ENCODE data around the gene CTU1. TPM values are rescaled to one million over a fixed set of nuclear protein-coding genes. Genes with fewer than 3 reads are reported as not detected.

The CTU1 gene
- total and polyA plus RNA-seq, 10 of the 15 experiments (the other 5 are each of a cell fraction or from before 2014, with no cell fraction given): 0.02 to 10.5 (median 3.0) TPM; not detected in 1

DNA sequence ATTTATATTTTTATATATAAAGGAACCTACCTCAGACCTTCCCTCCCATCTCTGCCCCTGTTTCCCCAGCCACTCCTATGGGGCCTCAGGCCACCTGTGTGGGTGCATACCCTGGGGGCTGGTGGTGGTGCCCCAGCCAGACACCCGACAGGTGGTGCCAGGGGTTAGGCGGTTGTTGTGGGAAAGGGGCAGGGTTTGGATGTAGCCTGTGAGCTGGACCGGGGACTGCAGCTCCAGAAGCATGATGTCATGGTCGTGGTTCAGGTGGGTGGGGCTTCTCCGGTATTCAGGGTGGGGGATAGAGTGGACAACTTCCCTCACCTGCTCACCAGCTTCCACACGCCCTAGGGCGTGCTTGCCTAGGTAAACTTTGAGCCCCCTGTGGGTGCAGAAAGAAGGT is 48.5 kb downstream of the CTU1 start:
- no peak overlapping the region for H3K27ac ChIP-seq (ENCODE audit: control insufficient read depth, insufficient read depth)
- no peaks in the 10 kb centered on the region for H4K20me1 ChIP-seq (ENCODE audit: control insufficient read depth, insufficient read depth)
- no peak for FAIRE-seq
- 12% methylated on average over 7 of the region's 7 CpGs for WGBS (ENCODE audit: insufficient coverage, insufficient replicate concordance, low lambda C conversion rate, missing lambda C conversion rate)
- H3K4me3 ChIP-seq: no peak overlapping the region
- H3K4me2 ChIP-seq (ENCODE audit: control insufficient read depth, insufficient read depth): no peak overlapping the region
- no peaks in the 10 kb centered on the region for H3K36me3 ChIP-seq (ENCODE audit: control insufficient read depth in 2 of 2, insufficient read depth in 2 of 2, low read length in 1 of 2)
- CTCF ChIA-PET: no interaction called here
- no peaks in the 10 kb centered on the region for H3K27me3 ChIP-seq (replicated peaks in 1 of 2; ENCODE audit: control insufficient read depth in 2 of 2, insufficient read depth in 2 of 2, low read length in 1 of 2)
- H3K9me3 ChIP-seq (replicated peaks; ENCODE audit: control insufficient read depth, insufficient read depth, low read length): no peaks in the 10 kb centered on the region
- H3K4me1 ChIP-seq (ENCODE audit: control insufficient read depth, insufficient read depth, low read length): no peaks in the 10 kb centered on the region
- DNase-seq (ENCODE audit: low read depth, low spot score): no peak
- SMC1A ChIA-PET (ENCODE audit: uncharacterized antibody, unreplicated experiment): no interaction called here
- BruUV-seq (replicated peaks): no TSS peak
- RAD21 ChIA-PET (ENCODE audit: unreplicated experiment): no interaction called here
- no peak for ATAC-seq
- POLR2A ChIA-PET: no interaction called here
- in situ Hi-C loops (cut with MboI) (no loop called here), intact Hi-C loops (cut with micrococcal nuclease; ENCODE audit: unreplicated experiment) (no loop called here)
- H3K79me2 ChIP-seq (ENCODE audit: control insufficient read depth, insufficient read depth, low read length): no peaks in the 10 kb centered on the region
- H3K9ac ChIP-seq (ENCODE audit: control insufficient read depth, insufficient read depth, low read length): no peak overlapping the region
- no peak overlapping the region for H2AFZ ChIP-seq (ENCODE audit: control insufficient read depth, low read depth, low read length)
- TF ChIP-seq SMARCA5 (IDR thresholded peaks at IDR 0.05) (no peak), BCL11A (IDR thresholded peaks at IDR 0.05; ENCODE audit: low read depth, low read length) (no peak), KAT2A (conservative IDR thresholded peaks at IDR 0.05; ENCODE audit: control insufficient read depth, low read depth, low read length) (no peak), SRF (IDR thresholded peaks at IDR 0.05; ENCODE audit: low read depth in 2 of 2, low read length in 2 of 2) (no peak), MAX (IDR thresholded peaks at IDR 0.05; ENCODE audit: low read depth, low read length) (no peak), NBN (IDR thresholded peaks at IDR 0.05) (no peak), LARP7 (IDR thresholded peaks at IDR 0.05) (no peak), RB1 (IDR thresholded peaks at IDR 0.05; ENCODE audit: borderline replicate concordance) (no peak), ZBTB33 (IDR thresholded peaks at IDR 0.05) (no peak), SUPT20H (IDR thresholded peaks at IDR 0.05; ENCODE audit: borderline replicate concordance, control insufficient read depth, low read depth, low read length) (no peak), JUND (IDR thresholded peaks at IDR 0.05; ENCODE audit: low read depth, low read length) (no peak)
- TF ChIP-seq, protein P1, sequence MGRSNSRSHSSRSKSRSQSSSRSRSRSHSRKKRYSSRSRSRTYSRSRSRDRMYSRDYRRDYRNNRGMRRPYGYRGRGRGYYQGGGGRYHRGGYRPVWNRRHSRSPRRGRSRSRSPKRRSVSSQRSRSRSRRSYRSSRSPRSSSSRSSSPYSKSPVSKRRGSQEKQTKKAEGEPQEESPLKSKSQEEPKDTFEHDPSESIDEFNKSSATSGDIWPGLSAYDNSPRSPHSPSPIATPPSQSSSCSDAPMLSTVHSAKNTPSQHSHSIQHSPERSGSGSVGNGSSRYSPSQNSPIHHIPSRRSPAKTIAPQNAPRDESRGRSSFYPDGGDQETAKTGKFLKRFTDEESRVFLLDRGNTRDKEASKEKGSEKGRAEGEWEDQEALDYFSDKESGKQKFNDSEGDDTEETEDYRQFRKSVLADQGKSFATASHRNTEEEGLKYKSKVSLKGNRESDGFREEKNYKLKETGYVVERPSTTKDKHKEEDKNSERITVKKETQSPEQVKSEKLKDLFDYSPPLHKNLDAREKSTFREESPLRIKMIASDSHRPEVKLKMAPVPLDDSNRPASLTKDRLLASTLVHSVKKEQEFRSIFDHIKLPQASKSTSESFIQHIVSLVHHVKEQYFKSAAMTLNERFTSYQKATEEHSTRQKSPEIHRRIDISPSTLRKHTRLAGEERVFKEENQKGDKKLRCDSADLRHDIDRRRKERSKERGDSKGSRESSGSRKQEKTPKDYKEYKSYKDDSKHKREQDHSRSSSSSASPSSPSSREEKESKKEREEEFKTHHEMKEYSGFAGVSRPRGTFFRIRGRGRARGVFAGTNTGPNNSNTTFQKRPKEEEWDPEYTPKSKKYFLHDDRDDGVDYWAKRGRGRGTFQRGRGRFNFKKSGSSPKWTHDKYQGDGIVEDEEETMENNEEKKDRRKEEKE (IDR thresholded peaks at IDR 0.05): no peak
- TF ChIP-seq, protein P2, sequence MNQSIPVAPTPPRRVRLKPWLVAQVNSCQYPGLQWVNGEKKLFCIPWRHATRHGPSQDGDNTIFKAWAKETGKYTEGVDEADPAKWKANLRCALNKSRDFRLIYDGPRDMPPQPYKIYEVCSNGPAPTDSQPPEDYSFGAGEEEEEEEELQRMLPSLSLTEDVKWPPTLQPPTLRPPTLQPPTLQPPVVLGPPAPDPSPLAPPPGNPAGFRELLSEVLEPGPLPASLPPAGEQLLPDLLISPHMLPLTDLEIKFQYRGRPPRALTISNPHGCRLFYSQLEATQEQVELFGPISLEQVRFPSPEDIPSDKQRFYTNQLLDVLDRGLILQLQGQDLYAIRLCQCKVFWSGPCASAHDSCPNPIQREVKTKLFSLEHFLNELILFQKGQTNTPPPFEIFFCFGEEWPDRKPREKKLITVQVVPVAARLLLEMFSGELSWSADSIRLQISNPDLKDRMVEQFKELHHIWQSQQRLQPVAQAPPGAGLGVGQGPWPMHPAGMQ (IDR thresholded peaks at IDR 0.05; ENCODE audit: borderline replicate concordance): no peak
- TF ChIP-seq, protein P3, sequence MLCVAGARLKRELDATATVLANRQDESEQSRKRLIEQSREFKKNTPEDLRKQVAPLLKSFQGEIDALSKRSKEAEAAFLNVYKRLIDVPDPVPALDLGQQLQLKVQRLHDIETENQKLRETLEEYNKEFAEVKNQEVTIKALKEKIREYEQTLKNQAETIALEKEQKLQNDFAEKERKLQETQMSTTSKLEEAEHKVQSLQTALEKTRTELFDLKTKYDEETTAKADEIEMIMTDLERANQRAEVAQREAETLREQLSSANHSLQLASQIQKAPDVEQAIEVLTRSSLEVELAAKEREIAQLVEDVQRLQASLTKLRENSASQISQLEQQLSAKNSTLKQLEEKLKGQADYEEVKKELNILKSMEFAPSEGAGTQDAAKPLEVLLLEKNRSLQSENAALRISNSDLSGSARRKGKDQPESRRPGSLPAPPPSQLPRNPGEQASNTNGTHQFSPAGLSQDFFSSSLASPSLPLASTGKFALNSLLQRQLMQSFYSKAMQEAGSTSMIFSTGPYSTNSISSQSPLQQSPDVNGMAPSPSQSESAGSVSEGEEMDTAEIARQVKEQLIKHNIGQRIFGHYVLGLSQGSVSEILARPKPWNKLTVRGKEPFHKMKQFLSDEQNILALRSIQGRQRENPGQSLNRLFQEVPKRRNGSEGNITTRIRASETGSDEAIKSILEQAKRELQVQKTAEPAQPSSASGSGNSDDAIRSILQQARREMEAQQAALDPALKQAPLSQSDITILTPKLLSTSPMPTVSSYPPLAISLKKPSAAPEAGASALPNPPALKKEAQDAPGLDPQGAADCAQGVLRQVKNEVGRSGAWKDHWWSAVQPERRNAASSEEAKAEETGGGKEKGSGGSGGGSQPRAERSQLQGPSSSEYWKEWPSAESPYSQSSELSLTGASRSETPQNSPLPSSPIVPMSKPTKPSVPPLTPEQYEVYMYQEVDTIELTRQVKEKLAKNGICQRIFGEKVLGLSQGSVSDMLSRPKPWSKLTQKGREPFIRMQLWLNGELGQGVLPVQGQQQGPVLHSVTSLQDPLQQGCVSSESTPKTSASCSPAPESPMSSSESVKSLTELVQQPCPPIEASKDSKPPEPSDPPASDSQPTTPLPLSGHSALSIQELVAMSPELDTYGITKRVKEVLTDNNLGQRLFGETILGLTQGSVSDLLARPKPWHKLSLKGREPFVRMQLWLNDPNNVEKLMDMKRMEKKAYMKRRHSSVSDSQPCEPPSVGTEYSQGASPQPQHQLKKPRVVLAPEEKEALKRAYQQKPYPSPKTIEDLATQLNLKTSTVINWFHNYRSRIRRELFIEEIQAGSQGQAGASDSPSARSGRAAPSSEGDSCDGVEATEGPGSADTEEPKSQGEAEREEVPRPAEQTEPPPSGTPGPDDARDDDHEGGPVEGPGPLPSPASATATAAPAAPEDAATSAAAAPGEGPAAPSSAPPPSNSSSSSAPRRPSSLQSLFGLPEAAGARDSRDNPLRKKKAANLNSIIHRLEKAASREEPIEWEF (IDR thresholded peaks at IDR 0.05; ENCODE audit: insufficient replicate concordance, low read depth, low read length): no peak

Data from GM12878 (cell line).